Mammary epithelial cell (primary cell): ENCODE measurements around the gene HSPBP1.
A peak's percentile ranks its signal among the peaks of the same experiment; 100 is the strongest.

ENCODE experiments used
- CTCF ChIP-seq, 2 donors: IDR thresholded peaks in 1 of 2; conservative IDR thresholded peaks in 1 of 2; 2 replicates each; pipeline ENCODE4 v1.5.1; 2011 to 2012; ENCODE audit warnings: inconsistent platforms in 2 of 2, low read length in 2 of 2, mild to moderate bottlenecking in 2 of 2, control low read depth in 1 of 2, low read depth in 1 of 2; ENCODE audit not compliant: insufficient read depth in 1 of 2; ENCODE audit errors: extremely low read depth in 1 of 2
- EZH2 ChIP-seq: IDR thresholded peaks from 2 replicates; pipeline ENCODE4 v1.6.1; 2012; ENCODE audit warnings: low read length, inconsistent platforms, borderline replicate concordance

- peak; percentile 73 to 94 for TF ChIP-seq CTCF (conservative IDR thresholded peaks at IDR 0.05 in 1 of 2, IDR thresholded peaks at IDR 0.05 in 1 of 2; ENCODE audit: extremely low read depth in 1 of 2, insufficient read depth in 1 of 2, low read depth in 1 of 2, low read length in 2 of 2)
- TF ChIP-seq EZH2, result peak; percentile 13
Observed at GRCh38 chr19:55301459-55302317, 21.8 kb upstream of the HSPBP1 start.
